ENCODE results near the gene RALGAPA1.

GRCh38 chr14:35637269-35637668 is 171.8 kb downstream of the RALGAPA1 start:
- TF ChIP-seq CTCF (conservative IDR thresholded peaks at IDR 0.05) (no peak), EZH2 (IDR thresholded peaks at IDR 0.05; ENCODE audit: low read depth) (no peak)

Measured in PC-9 (cell line).